Common myeloid progenitor, CD34-positive (primary cell): ENCODE measurements around the gene PUS10.
"Not testable (repeated sequence)": the region's sequence is repeated elsewhere in the genome, so short reads cannot be mapped to it uniquely, and the experiment has no call there.

ENCODE experiments used
- CTCF ChIA-PET: fragments of 350-600 bp; sonication (Branson Sonifier 250); formaldehyde crosslinking; loops from one replicate; lab custom pipeline; 2021; ENCODE audit warnings: antibody characterized with exemption; lab: Charles Lee
- POLR2A ChIA-PET: fragments of 350-600 bp; sonication (Branson Sonifier 250); formaldehyde crosslinking; loops from one replicate; lab custom pipeline; 2021; ENCODE audit warnings: antibody characterized with exemption; lab: Charles Lee
- DNase-seq, 3 donors: peaks; one replicate each; pipeline versions ENCODE4 v3.0.0 to v3.0.0-alpha.2; 2013
- H3K27ac ChIP-seq, 2 experiments: 1 replicate in 1 of 2; 2 replicates in 1 of 2; pipeline ENCODE4 v1.7.0; 2013; ENCODE audit warnings: inconsistent platforms in 2 of 2, low read length in 2 of 2, mild to moderate bottlenecking in 2 of 2, low read depth in 1 of 2, moderate library complexity in 1 of 2; ENCODE audit not compliant: severe bottlenecking in 2 of 2, insufficient read depth in 1 of 2, poor library complexity in 1 of 2
- H3K27me3 ChIP-seq, 5 experiments: replicated peaks in 2 of 5; 1 replicate in 3 of 5; 2 replicates in 2 of 5; pipeline versions ENCODE4 v1.6.1 to v1.7.0; 2013; ENCODE audit warnings: low read length in 4 of 5, mild to moderate bottlenecking in 2 of 5, moderate library complexity in 2 of 5, inconsistent platforms in 1 of 5; ENCODE audit not compliant: insufficient read depth in 5 of 5, control insufficient read depth in 4 of 5
- H3K36me3 ChIP-seq, 4 experiments: 1 replicate in 2 of 4; 2 replicates in 2 of 4; pipeline versions ENCODE4 v1.6.1 to v1.7.0; 2013; ENCODE audit warnings: low read length in 3 of 4, control low read depth in 1 of 4, mild to moderate bottlenecking in 1 of 4; ENCODE audit not compliant: control insufficient read depth in 4 of 4, insufficient read depth in 4 of 4
- H3K4me1 ChIP-seq, 4 experiments: 1 replicate in 3 of 4; 2 replicates in 1 of 4; pipeline versions ENCODE4 v1.6.1 to v1.7.1; 2013; ENCODE audit warnings: low read length in 3 of 4, mild to moderate bottlenecking in 3 of 4, control low read depth in 1 of 4, inconsistent platforms in 1 of 4, moderate library complexity in 1 of 4; ENCODE audit not compliant: control insufficient read depth in 4 of 4, insufficient read depth in 4 of 4; ENCODE audit errors: control extremely low read depth in 1 of 4
- H3K4me3 ChIP-seq, 7 experiments: 1 replicate in 4 of 7; 2 replicates in 3 of 7; pipeline versions ENCODE4 v1.5.1 to v1.7.0; 2013; ENCODE audit warnings: mild to moderate bottlenecking in 7 of 7, low read length in 6 of 7, moderate library complexity in 6 of 7, inconsistent platforms in 2 of 7, low read depth in 2 of 7, control low read depth in 1 of 7; ENCODE audit not compliant: insufficient read depth in 4 of 7, control insufficient read depth in 1 of 7; ENCODE audit errors: extremely low read depth in 1 of 7
- H3K9me3 ChIP-seq, 5 experiments: 1 replicate in 4 of 5; 2 replicates in 1 of 5; pipeline versions ENCODE4 v1.6.1 to v1.7.1; 2013; ENCODE audit warnings: low read length in 4 of 5, mild to moderate bottlenecking in 2 of 5, inconsistent platforms in 1 of 5, low read depth in 1 of 5, moderate library complexity in 1 of 5; ENCODE audit not compliant: control insufficient read depth in 4 of 5, insufficient read depth in 2 of 5; ENCODE audit errors: control extremely low read depth in 1 of 5
- WGBS: methylation state at CpG from one replicate; pipeline ENCODE4 v1.1.5; 2013; ENCODE audit not compliant: insufficient coverage; 5-methylcytosine and 5-hydroxymethylcytosine counted together

The PUS10 gene

DNA sequence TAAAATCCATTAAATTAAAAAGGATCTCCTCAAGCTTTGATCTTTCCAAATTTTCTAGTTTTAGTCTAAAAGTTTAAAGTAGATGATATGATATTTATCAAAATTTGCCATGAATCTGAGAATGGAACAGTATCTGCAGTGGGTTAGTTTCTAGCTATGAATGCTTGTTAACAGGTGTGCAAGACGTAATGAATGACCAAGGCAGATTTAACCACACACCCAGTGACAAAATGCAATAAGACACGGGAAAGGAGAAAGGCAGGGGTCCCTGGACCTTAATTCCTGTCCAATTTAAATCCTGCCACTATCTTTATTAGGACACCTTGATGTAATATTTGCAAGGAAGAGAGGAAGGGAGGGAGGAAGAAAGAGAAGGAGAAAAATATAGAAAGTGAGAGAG, 31.0 kb downstream of the PUS10 start:
- Histone ChIP-seq H3K9me3 (peaks cover 0 to 8% (median 4%) of the 10 kb centered on the region in 5 experiments), H3K4me3 (no peak overlapping the region), H3K27ac (no peak overlapping the region), H3K27me3 (no peaks in the 10 kb centered on the region), H3K36me3 (no peaks in the 10 kb centered on the region), H3K4me1 (peaks cover 0 to 14% (median under 1%) of the 10 kb centered on the region in 4 experiments)
- CTCF ChIA-PET, result interaction anchor here (1.1 to 1.9 kb wide), 6 partner anchors 9 to 174 kb away, joined by 3 to 7 read pairs (median 3); no protein-coding TSS in a partner anchor
- WGBS, result no CpG with 5 or more reads among the region's 2 CpGs
- no peak for DNase-seq
- POLR2A ChIA-PET, result no interaction called here

DNA sequence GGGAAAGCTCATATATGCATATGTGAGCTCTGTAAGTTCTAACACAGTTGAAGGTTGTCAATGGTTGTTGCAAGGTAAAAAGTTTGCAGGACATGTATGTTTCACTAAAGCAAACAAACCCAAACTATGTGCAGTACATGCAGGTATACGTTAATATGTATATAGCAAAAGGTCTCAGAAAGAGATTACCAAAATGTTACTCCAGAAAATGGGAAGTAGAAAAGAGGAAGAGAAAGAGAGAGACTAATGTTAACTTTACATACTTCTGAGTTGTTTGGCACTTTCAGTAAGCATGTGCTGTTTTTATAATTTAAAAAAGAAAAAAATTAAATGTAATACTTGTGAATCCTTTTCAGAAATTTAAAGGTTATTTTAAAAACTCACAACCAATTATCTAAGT, 33.3 kb downstream of the PUS10 start:
- H3K4me1 ChIP-seq, result peaks cover 0 to 15% (median under 1%) of the 10 kb centered on the region in 4 experiments
- no peak overlapping the region for H3K27ac ChIP-seq
- H3K9me3 ChIP-seq, result no peaks in the 10 kb centered on the region
- H3K36me3 ChIP-seq, result no peaks in the 10 kb centered on the region
- H3K27me3 ChIP-seq, result no peaks in the 10 kb centered on the region
- ChIA-PET POLR2A (no interaction called here), CTCF (no interaction called here)
- DNase-seq, result peak in 2 of 3 donors; percentile 46 to 65
- WGBS, result no CpG with 5 or more reads among the region's 1 CpG
- no peak overlapping the region for H3K4me3 ChIP-seq

DNA sequence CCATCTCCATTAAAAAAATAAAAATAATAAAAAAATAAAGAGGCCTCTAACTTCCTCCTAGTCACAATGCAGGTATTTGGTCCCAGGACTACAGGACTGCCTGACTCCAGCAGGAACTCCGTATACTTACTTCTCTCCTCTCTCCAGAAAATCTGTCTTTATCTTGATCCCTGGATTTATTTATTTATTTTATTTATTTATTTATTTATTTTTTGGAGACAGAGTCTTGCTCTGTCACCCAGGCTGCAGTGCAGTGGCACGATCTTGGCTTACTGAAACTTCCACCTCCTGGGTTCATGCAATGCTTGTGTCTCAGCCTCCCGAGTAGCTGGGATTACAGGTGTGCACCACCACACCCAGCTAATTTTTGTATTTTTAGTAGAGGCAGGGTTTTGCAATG, 36.0 kb downstream of the PUS10 start:
- POLR2A ChIA-PET, H3K27me3 ChIP-seq, CTCF ChIA-PET, DNase-seq, H3K4me3 ChIP-seq, H3K9me3 ChIP-seq, H3K36me3 ChIP-seq, H3K27ac ChIP-seq: not testable (repeated sequence)
- H3K4me1 ChIP-seq, result peaks cover 0 to 17% (median 2%) of the 10 kb centered on the region in 4 experiments
- WGBS, result no CpG with 5 or more reads among the region's 3 CpGs

- ChIA-PET POLR2A (no interaction called here), CTCF (interaction anchor here (1.0 kb wide), 1 partner anchor 21 kb away, joined by 3 read pairs; no protein-coding TSS in a partner anchor)
- H3K4me1 ChIP-seq, result peaks cover 0 to 14% (median 2%) of the 10 kb centered on the region in 4 experiments
- H3K27ac ChIP-seq, result no peak overlapping the region
- H3K9me3 ChIP-seq, result no peaks in the 10 kb centered on the region
- no peaks in the 10 kb centered on the region for H3K27me3 ChIP-seq
- H3K36me3 ChIP-seq, result peaks cover 0 to 3% (median 0%) of the 10 kb centered on the region in 4 experiments
- H3K4me3 ChIP-seq, result no peak overlapping the region
- 100% methylated on average over 2 of the region's 3 CpGs for WGBS
- no peak for DNase-seq
Measured at GRCh38 chr2:60980071-60980815, 37.8 kb downstream of the PUS10 start.

DNA sequence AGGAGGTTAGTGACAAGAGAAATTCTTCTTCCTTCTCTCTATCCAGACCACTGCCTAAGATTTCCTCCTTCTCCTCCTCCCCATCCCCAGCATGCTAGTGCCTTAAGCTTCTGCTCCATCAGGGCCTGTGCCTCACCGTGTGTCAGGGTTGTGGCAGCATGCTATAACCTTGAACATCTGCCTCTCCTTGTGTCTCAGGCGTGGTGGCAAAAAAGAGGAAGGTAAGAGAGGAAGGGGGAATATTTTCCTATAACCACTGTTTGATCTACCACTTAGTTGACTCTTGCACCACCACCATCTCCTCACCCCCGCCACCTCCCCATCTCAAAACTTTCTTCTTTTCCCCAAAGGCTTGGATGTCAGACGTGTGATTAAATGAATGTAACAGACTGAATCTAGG, 38.8 kb downstream of the PUS10 start:
- peak in 1 of 3 donors; percentile 8 for DNase-seq
- ChIA-PET CTCF (interaction anchor here (0.5 kb wide), 1 partner anchor 160 kb away, joined by 4 read pairs; no protein-coding TSS in a partner anchor), POLR2A (no interaction called here)
- H3K27me3 ChIP-seq, result no peaks in the 10 kb centered on the region
- WGBS, result no CpG with 5 or more reads among the region's 4 CpGs
- H3K4me1 ChIP-seq, result peaks cover 0 to 9% (median 1%) of the 10 kb centered on the region in 4 experiments
- H3K4me3 ChIP-seq, result no peak overlapping the region
- H3K36me3 ChIP-seq, result peaks cover 0 to 3% (median 0%) of the 10 kb centered on the region in 4 experiments
- no peaks in the 10 kb centered on the region for H3K9me3 ChIP-seq
- no peak overlapping the region for H3K27ac ChIP-seq

GRCh38 chr2:60977562-60977895, 40.5 kb downstream of the PUS10 start:
- ChIA-PET CTCF (interaction anchor here (1.7 to 2.2 kb wide), 2 partner anchors 9 to 10 kb away, joined by 4 to 5 read pairs; no protein-coding TSS in a partner anchor), POLR2A (no interaction called here)
- H3K36me3 ChIP-seq, result peaks cover 0 to 3% (median 0%) of the 10 kb centered on the region in 4 experiments
- H3K9me3 ChIP-seq, result no peaks in the 10 kb centered on the region
- no peaks in the 10 kb centered on the region for H3K27me3 ChIP-seq
- H3K4me3 ChIP-seq, result no peak overlapping the region
- no peak overlapping the region for H3K27ac ChIP-seq
- WGBS, result no CpG with 5 or more reads among the region's 1 CpG
- DNase-seq, result no peak
- H3K4me1 ChIP-seq, result peaks cover 0 to 9% (median 1%) of the 10 kb centered on the region in 4 experiments

- ChIA-PET POLR2A (no interaction called here), CTCF (interaction anchor here (1.7 to 2.2 kb wide), 2 partner anchors 9 to 10 kb away, joined by 4 to 5 read pairs; no protein-coding TSS in a partner anchor)
- no peak for DNase-seq
- Histone ChIP-seq H3K4me3 (no peak overlapping the region), H3K9me3 (no peaks in the 10 kb centered on the region), H3K4me1 (peaks cover 0 to 9% (median 1%) of the 10 kb centered on the region in 4 experiments), H3K36me3 (peaks cover 0 to 3% (median 0%) of the 10 kb centered on the region in 4 experiments), H3K27me3 (no peaks in the 10 kb centered on the region), H3K27ac (no peak overlapping the region)
- 100% methylated on average over 1 of the region's 5 CpGs for WGBS
Measured at GRCh38 chr2:60976875-60977561, 41.0 kb downstream of the PUS10 start.
